HG02763 (cell line): ENCODE results near the gene TMEM126A.
"Not testable (repeated sequence)": the region's sequence is repeated elsewhere in the genome, so short reads cannot be mapped to it uniquely, and the experiment has no call there.

Experiments
- ATAC-seq: cut with Tn5 transposase; IDR thresholded peaks from one replicate; pipeline ENCODE4 v1.9.1; 2021; ENCODE audit warnings: mild to moderate bottlenecking, moderate library complexity; ENCODE audit not compliant: unreplicated experiment

TMEM126A gene

DNA sequence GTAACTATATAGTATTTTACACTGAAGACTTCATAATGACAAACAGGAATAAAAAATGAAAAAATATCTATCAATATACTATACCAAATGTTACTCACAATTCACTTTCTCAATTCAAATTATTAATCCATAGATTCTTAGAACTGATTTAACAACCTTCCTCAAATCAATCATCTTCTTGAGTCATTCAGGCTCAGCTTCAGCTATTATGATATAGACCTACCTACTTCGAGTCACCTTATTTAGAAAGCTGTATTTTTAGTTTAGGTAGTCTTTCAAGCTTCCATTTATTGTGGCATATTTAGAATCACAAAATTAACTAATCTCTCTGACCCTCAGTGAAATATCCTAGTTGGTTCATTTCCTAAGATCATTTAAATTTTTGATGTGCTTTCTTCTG is 9.0 kb downstream of the TMEM126A start:
- ATAC-seq: no peak

DNA sequence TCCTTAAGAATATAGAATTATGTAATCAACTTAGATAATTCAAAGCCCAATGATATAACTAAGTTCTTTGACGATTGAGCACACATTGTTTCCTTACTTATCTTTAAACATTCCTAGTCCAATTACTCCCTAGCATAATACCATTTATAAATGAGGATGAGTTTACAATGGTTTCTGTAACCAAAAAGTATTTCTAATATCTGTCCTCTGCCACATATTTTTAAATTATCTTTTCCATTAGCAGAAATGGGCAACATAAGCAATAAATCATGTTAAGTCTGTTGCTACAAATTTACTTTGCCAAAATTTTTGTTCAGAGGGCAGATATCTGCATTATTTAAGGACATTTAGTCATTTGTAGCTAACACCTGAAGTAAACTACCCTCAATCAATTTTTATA is 10.4 kb downstream of the TMEM126A start:
- no peak for ATAC-seq

DNA sequence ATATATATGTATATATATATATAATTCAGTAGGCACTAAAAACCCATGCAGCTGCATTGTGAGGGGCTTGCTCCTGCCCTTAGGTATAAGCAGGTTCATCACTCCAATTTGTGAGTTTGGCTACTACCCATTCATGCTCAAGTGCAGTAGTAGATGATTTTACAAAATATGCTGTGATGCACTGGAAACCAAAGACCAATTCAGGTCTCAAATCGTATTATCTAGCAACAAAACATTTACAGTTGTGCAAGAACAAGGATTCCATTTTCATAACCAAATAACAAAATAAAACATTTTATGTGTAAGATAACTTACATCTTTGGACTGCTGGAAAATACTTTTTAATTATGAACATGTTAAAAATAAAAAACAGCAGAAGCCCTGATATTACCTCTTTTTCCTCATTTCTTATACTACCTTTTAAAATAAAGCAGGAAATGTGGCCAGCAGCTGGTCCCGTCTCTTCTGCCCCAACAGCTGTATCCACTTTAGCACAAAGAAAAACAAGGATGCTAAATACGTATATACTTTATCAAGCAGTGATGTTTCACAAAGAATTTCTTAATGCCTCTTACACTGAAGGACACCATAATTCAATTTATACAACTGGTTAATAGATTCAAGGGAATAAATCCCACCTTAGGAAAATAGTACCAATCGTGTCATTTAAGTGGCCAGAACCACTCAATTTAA is 14.4 kb downstream of the TMEM126A start:
- no peak for ATAC-seq

DNA sequence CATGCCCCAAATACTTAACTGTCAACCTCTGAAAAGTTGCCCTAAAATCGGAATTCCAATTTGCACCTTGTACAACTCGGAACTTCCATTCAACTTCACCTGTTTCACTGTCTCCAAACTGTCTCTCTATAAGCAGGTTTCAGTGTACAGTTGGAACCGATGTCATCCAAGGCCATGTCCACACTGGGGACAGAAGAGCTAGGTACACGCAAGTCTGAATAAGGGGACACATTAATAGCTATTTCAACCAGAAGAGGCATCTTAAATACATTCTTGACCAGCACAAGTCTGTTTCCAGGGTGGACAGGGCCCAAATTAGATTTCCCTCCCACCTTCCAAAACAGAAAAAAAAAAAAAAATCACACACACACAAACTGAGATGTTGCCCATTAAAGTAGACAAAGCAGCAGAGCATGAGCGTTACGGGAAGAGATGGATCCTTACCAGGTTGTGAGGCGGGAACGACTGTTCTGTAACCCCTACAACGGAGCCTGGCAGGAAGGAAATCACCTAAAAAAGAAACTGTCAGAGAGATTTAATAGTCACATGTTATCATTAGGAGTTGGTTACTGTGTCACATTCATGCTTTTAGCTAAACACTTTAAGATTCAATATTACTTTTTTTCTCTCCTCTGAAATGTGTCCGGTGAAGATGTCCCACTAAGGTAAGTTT is 15.4 kb downstream of the TMEM126A start:
- no peak for ATAC-seq

DNA sequence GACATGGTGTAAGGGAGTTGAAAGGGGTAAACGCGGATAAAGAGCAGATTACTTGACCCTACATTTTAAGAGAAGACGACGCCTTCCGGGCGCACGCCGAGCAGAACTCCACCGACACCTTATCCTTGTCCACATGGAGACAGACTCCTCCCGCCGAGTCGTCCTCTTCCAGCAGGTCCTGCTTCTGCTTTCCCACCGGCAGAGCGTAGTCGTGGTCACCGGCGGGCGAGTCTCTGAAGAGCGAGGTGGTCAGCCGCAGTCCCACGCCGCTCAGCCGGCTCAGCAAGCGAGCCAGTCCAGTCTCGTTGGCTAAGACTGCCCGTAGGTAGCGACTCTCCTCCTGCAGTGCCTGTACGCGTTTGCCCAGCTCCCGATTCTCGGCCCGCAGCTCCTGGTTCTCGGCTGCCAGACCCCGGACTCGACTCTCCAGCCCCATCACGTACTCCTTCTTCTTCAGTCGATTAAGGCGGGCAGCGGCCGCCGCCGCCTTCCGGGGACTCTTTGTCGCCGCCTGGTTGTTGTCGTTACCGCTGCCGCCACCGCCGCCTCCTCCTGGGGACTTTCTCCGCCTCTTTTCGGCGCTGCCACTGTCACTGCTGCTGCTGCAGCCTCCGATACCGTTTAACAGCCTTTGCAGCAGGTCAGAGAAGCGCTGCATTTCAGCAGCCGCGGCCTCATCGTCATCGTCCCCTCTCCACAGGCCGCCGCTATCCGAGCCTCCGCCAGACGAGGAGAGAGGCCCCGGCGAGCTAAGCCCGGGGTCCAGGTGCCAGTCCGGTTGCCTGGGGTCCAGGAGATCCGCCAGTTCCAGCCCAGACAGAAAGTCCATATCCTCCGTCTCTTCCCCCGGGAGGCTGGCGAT is 16.2 kb downstream of the TMEM126A start:
- ATAC-seq: peak; percentile 68

DNA sequence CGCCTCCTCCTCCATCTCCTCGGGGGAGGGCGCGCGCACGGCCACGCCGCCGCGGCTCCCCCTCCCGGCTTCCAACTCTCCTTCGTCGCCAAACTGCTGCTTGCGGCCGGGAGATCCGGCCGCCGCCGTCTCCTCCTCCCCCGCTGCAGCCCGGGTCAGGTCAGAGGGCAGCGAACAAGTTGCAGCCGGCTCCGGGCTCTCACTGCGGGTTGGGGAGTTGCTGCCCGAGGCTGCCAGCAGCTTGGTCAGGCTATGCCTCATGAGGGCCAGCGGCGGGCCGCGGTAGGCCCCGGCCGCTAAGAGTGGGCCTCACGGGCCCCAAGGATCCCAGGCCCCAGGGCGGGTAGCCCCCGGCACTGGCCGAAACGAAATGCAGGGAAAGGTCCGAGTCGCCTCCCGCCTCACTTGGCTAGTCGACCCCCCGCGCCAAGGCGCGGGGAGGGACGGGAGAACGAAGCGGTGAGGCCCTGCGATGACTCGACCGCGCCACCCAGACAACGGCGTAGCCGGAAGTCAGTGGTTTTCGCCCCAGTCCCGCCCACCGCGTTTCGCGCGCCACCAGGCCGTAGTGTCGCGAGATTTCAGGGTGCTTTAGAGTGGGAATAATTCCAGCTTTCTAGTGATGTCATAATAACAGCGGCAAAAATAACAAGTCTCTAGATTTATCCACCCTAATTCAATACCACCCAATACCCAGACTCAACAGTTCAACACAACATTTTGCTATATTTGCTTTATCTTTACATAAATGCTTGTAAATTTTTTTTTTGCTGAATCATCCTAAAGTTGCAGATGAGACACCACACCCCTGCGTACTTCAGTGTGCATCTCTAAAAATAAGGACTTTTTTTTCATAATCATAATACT is 17.1 kb downstream of the TMEM126A start, which contains the start of gene CREBZF:
Gene CREBZF (minus strand): TSS at position 515 of the 867 bp plus-strand sequence. CDS start 254 bp downstream, at position 261.
- ATAC-seq: peak; percentile 84

DNA sequence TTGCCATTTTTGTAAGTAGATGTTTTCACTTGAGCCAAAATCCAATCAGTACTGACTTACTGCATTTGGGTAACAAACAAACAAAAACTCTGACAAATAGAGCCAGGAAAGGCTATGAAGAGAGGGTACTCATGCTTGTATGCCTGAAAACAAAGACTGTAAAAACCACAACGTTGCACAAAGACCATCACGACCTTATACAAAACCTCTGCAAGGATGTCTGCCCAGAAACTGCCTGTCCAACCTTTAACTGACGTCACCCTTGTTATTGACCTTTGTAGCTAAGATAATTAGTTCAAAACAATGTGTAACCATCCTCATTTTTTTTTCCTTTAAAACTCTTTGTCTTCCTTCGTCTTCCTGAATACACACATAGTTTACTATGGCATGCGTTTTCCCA is 18.0 kb downstream of the TMEM126A start:
- no peak for ATAC-seq

DNA sequence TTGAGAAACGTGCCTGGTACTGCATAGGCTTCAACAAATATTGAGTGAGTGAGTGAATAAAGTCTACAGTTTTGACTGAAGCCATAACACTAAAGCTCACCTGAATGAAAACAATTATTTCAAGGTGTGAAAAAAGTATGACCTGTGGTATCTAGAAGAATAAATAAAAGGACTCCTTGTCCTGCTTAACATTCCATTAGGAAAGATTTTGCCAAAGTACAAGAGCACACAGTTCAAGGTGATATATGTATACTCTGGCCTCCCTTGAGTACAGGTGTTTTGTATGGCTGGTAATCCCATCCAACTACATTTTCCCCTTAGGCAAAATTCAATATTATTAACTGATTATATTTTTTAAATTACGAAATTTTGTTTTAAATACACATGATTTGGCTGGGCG is 18.9 kb downstream of the TMEM126A start:
- ATAC-seq: no peak

DNA sequence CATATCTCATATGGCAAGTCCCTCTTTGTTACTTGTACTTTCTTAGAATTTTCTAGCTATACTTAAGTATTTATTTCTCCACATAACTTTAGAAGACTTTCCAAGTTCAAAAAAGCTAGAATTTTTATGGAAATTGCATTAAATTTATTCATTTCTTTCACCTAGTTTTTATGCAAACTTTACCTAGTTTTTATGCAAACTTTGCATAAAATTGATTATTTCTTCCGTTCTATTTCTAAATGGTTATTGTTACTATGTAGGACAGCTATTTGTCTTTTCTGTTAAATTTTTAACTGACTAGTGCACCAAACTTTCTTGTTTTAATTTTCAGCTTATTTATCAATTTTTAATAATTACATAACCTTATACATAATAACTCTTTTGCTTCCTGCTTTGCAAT is 20.4 kb downstream of the TMEM126A start:
- ATAC-seq: no peak

DNA sequence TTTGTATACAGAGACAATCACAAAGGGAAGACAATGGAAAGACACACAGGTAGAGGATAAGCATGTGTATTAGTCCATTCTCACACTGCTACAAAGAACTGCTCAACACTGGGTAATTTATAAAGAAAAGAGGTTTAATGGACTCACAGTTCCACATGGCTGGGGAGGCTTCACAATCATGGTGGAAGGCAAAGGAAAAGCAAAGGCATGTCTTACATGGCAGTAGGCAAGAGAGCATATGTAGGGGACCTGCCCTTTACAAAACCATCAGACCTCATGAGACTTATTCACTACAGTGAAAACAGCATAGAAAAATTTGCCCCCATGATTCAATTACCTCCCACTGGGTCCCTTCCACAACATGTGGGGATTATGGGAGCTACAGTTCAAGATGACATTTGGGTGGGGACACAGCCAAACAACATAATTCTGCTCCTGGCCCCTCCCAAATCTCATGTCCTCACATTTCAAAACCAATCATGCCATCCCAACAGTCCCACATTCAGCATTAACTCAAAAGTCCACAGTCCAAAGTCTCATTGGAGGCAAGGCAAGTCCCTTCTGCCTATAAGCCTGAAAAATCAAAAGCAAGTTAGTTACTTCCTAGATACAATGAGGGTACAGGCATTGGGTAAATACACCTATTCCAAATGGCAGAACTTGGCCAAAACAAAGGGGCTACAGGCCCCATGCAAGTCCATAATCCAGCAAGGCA is 23.3 kb downstream of the TMEM126A start:
- ATAC-seq: not testable (repeated sequence)

DNA sequence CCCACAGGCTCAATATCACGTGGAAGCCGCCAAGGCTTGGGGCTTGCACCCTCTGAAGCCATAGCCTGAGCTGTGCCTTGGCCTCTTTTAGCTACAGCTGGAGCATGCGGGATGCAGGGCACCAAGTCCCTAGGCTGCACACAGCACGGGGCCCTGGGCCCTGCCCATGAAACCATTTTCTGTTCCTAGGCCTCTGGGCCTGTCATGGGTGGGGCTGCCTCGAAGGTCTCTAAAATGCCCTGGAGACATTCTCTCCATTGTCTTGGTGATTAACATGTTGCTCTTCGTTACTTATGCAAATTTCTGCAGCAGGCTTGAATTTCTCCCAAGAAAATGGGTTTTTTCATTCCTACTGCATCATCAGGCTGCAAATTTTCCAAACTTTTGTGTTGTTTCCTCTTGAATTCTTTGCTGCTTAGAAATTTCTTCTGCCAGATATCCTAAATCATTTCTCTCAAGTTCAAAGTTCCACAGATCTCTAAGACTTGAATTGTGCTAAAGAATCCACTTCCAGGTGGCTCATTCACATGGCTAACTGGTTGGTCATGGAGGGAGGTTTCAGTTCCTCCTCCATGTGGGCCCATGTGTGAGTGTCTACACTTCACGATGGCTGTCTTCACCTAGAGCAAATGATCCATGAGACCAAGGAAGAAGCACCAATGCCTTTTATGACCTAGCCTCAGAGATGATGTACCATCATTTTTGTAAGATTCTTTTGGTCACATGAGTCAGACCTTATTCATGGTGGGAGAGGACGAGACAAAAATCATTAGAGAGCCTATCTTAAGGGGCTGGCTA is 24.5 kb downstream of the TMEM126A start:
- ATAC-seq: no peak

DNA sequence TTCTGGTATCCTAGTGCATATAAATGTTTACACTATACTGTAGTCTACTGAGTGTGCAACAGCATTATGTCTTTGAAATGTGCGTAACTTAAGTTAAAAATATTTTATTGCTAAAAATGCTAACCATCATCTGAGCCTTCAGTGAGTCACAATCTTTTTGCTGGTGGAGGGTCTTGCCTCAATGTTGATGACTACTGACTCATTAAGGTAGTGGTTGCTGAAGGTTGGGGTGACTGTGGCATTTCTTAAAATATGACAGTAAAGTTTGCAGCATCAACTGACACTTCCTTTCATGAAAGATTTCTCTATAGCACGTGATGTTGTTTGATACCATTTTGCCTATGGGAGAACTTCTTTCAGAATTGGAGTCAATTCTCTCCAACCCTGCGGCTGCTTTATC is 25.6 kb downstream of the TMEM126A start:
- no peak for ATAC-seq

DNA sequence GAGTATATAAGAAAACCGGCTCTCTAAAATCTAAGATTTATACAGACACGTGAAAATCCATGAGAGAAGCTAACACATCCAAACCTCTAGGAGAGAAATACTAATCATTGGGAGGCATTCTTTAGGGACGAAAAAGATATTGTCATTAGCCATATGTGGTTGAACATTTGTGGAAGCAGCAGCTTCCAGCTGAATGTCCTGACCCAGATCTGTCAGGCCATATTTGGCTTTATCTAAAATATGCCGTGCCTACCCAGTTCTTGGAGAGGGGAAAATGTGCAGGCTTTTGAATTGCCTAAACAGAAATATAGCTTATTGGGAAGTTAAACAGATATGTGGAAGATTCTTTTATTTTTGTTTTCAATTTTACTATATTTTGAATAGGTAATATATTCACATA is 31.8 kb downstream of the TMEM126A start:
- no peak for ATAC-seq

DNA sequence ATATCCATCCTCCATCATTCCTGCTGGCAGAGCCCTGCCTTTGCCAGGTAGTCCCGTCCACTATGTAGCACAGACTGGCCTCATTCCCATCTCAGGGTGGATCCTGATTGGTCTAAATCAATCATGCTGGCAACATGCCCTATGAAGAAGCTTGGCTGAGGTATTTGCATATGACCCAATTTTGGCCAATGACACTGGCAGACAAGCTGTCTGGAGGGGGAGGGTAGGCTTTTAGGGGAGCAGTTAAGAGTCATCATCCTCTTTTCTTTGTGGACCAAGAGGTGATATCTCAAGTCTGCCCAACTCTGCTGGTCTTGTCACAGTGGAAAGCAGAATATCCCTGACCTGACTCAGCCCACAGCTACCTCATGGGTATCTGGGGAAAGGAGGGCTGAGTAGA is 33.1 kb downstream of the TMEM126A start:
- no peak for ATAC-seq

DNA sequence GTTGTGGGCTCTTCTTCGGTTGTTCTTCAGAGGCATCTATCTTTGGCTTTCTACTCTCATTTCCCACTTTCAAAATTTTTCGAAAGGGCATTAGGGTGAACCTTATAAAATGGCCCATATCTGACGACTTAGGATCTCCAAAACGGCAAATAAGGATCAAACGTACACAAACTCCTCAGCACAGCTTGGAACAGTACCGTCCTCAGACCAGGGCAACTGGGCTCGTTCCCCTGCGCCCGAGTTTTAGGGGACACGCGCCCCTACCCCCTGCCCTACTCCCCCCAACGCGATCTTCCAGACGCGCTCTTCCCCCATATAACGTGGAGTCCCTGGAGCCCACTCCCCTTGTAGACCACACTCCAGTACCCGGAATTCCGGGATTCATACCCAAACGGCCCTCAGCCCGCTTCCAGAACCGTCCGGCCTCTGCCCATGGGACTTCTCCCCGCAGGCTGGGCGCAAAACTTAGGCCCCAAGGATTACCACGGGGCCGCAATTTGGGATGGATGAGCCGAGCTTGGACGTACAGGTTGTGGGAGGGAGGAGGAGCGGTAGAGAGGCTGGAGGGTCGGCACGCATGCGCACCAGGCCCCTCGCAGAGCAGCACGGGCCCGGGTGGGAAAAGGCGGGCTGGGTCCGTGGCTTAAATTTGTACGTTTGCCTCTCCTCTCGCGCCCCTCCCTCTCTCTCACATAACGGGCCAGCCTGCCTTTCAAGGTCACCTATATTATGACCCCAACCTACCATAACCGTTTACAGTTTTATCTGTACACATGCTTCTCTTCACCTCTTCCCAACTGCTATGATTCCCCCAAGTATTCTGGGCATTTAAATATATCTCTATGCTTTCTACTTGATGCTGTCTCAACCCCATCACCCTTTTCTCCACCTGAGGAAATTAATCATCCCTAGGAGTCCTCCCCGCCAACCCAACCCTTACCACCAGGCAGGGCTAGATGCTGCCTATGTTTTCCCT is 34.9 kb downstream of the TMEM126A start:
- peak; percentile 76 for ATAC-seq

DNA sequence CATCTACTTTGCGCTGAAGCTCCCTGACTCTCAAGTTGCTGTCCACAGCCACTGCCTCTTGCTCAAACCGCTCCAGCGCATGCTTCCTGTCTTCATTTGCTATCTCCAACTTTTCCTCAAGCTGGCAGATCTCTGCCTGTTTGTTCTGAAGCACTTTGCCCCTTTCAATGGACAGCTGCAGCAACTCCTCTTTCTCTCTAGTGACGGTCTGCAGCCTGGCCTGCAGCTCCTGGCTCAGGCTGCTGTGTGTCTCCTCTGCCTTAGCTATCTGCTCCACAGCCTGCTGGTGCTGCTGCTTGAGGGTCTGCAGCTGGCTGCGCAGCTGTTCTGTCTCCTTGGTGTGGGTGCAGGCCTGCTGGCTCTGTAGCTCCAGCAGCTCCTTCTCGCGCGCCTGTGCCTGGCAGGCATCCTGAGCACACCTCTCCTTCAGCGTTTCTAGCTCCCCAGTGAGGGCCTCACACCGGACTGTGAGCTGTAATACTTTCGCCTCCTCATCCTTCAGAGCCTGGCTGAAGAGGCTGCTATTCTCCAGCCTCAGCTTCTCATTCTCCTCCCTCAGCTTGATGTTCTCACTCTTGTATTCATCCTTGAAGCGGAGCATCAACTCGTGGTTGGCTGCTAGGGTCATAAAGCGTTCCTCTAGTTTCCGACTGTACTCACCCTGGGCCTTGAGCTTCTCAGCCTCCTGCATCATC is 37.5 kb downstream of the TMEM126A start:
- ATAC-seq: no peak

DNA sequence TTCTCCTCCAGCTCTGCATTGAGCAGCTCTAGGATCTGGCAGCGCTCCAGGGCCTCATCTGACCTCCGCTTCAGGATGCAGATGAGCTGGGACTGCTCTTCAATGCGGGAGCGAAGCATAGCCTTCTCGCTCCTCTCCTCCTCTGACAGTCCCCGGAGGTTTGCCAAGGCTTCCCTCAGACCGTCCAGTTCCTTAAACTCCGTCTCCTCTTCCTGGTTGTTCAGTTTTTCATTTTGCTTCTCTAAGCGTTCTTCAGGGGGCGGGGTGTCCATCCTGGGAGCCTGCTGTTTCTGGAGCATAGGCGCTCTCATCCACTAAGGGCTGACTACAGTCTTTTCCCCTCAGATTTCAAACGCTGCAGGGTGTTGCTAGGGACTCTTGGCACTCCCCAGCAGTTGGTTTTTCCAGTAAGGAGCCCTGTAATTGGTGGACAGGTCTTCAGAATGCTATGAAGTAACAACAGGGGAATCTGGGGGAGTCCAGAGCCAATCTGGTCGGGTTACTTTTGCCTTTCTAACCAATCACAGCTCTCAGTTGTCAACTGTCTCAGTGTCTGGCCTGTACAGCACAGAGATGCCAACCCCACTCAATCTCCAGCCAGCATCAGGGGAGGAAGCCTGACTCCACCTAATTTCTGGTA is 38.2 kb downstream of the TMEM126A start, which contains the start of gene CCDC89:
Gene CCDC89 (minus strand): TSS at position 376 of the 640 bp plus-strand sequence. CDS start 65 bp downstream, at position 311.
- no peak for ATAC-seq
